ENCODE measurements around the gene JSRP1. TPM values are rescaled to one million over a fixed set of nuclear protein-coding genes. Genes with fewer than 3 reads are reported as not detected.
A peak's percentile ranks its signal among the peaks of the same experiment; 100 is the strongest.

JSRP1 gene
- total and polyA plus RNA-seq, 2 of the 8 experiments (the other 6 are each of a cell fraction or from before 2014, with no cell fraction given) = 0.24 to 0.56 TPM

DNA sequence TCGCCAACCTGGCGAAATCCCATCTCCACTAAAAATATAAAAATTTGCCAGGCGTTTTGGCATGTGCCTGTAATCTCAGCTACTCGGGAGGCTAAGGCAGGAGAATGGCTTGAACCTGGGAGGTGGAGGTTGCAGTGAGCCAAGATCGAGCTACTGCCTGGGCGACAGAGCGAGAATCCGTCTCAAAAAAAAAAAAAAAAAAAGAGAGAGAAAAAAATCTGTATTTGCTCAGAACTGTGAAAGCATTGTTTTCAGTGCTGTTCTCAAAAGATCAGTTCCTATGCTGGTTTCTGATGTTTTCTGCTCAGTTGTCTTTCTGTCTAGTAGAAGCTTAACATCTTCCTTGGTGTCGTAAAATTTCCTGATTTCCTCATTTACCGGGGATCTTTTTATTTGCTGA, 17.0 kb downstream of the JSRP1 start:
- Histone ChIP-seq H3K14ac (ENCODE audit: insufficient read length) (no peak overlapping the region), H3K18ac (ENCODE audit: extremely low read depth, low read length) (no peak overlapping the region), H3K79me2 (ENCODE audit: control insufficient read depth in 1 of 2, insufficient read depth in 2 of 2, low read length in 2 of 2) (peaks cover 44 to 85% of the 10 kb centered on the region in 2 experiments), H3K79me1 (ENCODE audit: low read depth, low read length) (peaks cover 29% of the 10 kb centered on the region), H2AK5ac (ENCODE audit: low read depth, low read length) (no peak overlapping the region), H3K9me3 (ENCODE audit: insufficient read depth in 2 of 2, low read depth in 1 of 2, low read length in 1 of 2) (no peaks in the 10 kb centered on the region), H3K56ac (replicated peaks; ENCODE audit: insufficient read length, low read depth, low read length) (no peak overlapping the region), H2BK12ac (ENCODE audit: low read depth, low read length) (no peak overlapping the region), H2AFZ (ENCODE audit: low read length) (no peak overlapping the region), H2BK15ac (ENCODE audit: low read length) (no peak overlapping the region), H3K4me3 (ENCODE audit: extremely low read depth in 1 of 4, insufficient read depth in 2 of 4, low read depth in 3 of 4, low read length in 4 of 4) (peak overlapping the region in 3 of 4 experiments; percentile 21 to 81 (median 23); a peak in 5 of 8 replicates), H3K9ac (replicated peaks in 1 of 4; ENCODE audit: extremely low read depth in 1 of 4, low read depth in 3 of 4, low read length in 3 of 4) (no peak overlapping the region; a peak in 1 of 7 replicates), H3K23ac (ENCODE audit: insufficient read length) (no peak overlapping the region), H2BK20ac (ENCODE audit: low read length) (no peak overlapping the region), H3K27me3 (replicated peaks in 1 of 4; ENCODE audit: control insufficient read depth in 3 of 4, extremely low read depth in 1 of 4, insufficient read depth in 3 of 4, low read length in 3 of 4) (no peaks in the 10 kb centered on the region), H4K8ac (ENCODE audit: extremely low read depth, insufficient read depth, low read length) (no peak overlapping the region), H2BK120ac (replicated peaks; ENCODE audit: low read depth, low read length) (no peak overlapping the region), H3K27ac (ENCODE audit: low read depth, low read length) (no peak overlapping the region), H3K4me2 (ENCODE audit: insufficient read depth in 1 of 2, low read depth in 2 of 2, low read length in 2 of 2) (peak overlapping the region; percentile 7 to 93), H3K36me3 (ENCODE audit: control insufficient read depth in 2 of 4, insufficient read depth in 4 of 4, low read length in 3 of 4) (peaks cover 7 to 18% (median 13%) of the 10 kb centered on the region in 4 experiments; a peak in 7 of 8 replicates), H4K20me1 (replicated peaks in 1 of 2; ENCODE audit: control insufficient read depth in 1 of 2, insufficient read depth in 2 of 2, low read length in 2 of 2) (peaks cover 37 to 52% of the 10 kb centered on the region in 2 experiments), H2BK5ac (ENCODE audit: low read depth, low read length) (no peak overlapping the region), H3K4ac (replicated peaks; ENCODE audit: insufficient read length, low read depth, low read length) (no peak overlapping the region), H4K91ac (replicated peaks; ENCODE audit: insufficient read length, low read length) (no peak overlapping the region), H4K5ac (ENCODE audit: insufficient read length, low read depth, low read length) (no peak overlapping the region), H3K23me2 (ENCODE audit: low read depth, low read length) (peaks cover 9% of the 10 kb centered on the region; the same call in 1 of the 2 replicates), H3K4me1 (replicated peaks in 1 of 4; ENCODE audit: control insufficient read depth in 3 of 4, insufficient read depth in 4 of 4, low read length in 3 of 4) (peaks cover 0 to 24% (median 14%) of the 10 kb centered on the region in 4 experiments; a peak in 6 of 7 replicates)
- POLR2A ChIA-PET (ENCODE audit: partially characterized antibody) = interaction anchor here (0.7 to 10.3 kb wide), 19 partner anchors 9 to 187 kb away, joined by 3 to 206 read pairs (median 5); partner anchors contain the start of genes AMH, JSRP1, LSM7 and SPPL2B
- 80% methylated on average over 9 of the region's 10 CpGs; no CpG with 5 or more reads in 1 of the 2 experiments for WGBS, 2 experiments (ENCODE audit: extremely low coverage in 1 of 2, insufficient coverage in 1 of 2, insufficient read length in 1 of 2, insufficient replicate concordance in 2 of 2, low coverage in 1 of 2, low lambda C conversion rate in 2 of 2, missing lambda C conversion rate in 1 of 2)
- CTCF ChIA-PET (ENCODE audit: partially characterized antibody) = interaction anchor here (0.6 to 4.1 kb wide), 10 partner anchors 10 to 178 kb away, joined by 3 to 35 read pairs (median 4); partner anchors contain the start of gene AMH
- FAIRE-seq (no peak), DNase-seq (ENCODE audit: low read depth in 1 of 2, low spot score in 2 of 2) (no peak)
- TF ChIP-seq, protein P1, sequence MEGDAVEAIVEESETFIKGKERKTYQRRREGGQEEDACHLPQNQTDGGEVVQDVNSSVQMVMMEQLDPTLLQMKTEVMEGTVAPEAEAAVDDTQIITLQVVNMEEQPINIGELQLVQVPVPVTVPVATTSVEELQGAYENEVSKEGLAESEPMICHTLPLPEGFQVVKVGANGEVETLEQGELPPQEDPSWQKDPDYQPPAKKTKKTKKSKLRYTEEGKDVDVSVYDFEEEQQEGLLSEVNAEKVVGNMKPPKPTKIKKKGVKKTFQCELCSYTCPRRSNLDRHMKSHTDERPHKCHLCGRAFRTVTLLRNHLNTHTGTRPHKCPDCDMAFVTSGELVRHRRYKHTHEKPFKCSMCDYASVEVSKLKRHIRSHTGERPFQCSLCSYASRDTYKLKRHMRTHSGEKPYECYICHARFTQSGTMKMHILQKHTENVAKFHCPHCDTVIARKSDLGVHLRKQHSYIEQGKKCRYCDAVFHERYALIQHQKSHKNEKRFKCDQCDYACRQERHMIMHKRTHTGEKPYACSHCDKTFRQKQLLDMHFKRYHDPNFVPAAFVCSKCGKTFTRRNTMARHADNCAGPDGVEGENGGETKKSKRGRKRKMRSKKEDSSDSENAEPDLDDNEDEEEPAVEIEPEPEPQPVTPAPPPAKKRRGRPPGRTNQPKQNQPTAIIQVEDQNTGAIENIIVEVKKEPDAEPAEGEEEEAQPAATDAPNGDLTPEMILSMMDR (IDR thresholded peaks at IDR 0.05; ENCODE audit: control extremely low read depth in 1 of 3, insufficient read depth in 1 of 3, low read depth in 1 of 3, low read length in 3 of 3) = no peak
- no peak for TF ChIP-seq CHD1 (IDR thresholded peaks at IDR 0.05; ENCODE audit: low read depth, low read length)
- TF ChIP-seq HDAC6 (IDR thresholded peaks at IDR 0.05; ENCODE audit: low read depth, low read length) = no peak
- TF ChIP-seq, protein P2, sequence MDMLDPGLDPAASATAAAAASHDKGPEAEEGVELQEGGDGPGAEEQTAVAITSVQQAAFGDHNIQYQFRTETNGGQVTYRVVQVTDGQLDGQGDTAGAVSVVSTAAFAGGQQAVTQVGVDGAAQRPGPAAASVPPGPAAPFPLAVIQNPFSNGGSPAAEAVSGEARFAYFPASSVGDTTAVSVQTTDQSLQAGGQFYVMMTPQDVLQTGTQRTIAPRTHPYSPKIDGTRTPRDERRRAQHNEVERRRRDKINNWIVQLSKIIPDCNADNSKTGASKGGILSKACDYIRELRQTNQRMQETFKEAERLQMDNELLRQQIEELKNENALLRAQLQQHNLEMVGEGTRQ (IDR thresholded peaks at IDR 0.05; ENCODE audit: low read length) = no peak
- TF ChIP-seq ASH2L (IDR thresholded peaks at IDR 0.05; ENCODE audit: low read length) = no peak
